HG03045 (cell line): ENCODE measurements around the gene TEDC1.
A peak's percentile ranks its signal among the peaks of the same experiment; 100 is the strongest.

Source experiments
- ATAC-seq: cut with Tn5 transposase; IDR thresholded peaks from one replicate; pipeline ENCODE4 v1.9.1; 2021; ENCODE audit warnings: mild to moderate bottlenecking, moderate library complexity; ENCODE audit not compliant: unreplicated experiment

The TEDC1 gene

DNA sequence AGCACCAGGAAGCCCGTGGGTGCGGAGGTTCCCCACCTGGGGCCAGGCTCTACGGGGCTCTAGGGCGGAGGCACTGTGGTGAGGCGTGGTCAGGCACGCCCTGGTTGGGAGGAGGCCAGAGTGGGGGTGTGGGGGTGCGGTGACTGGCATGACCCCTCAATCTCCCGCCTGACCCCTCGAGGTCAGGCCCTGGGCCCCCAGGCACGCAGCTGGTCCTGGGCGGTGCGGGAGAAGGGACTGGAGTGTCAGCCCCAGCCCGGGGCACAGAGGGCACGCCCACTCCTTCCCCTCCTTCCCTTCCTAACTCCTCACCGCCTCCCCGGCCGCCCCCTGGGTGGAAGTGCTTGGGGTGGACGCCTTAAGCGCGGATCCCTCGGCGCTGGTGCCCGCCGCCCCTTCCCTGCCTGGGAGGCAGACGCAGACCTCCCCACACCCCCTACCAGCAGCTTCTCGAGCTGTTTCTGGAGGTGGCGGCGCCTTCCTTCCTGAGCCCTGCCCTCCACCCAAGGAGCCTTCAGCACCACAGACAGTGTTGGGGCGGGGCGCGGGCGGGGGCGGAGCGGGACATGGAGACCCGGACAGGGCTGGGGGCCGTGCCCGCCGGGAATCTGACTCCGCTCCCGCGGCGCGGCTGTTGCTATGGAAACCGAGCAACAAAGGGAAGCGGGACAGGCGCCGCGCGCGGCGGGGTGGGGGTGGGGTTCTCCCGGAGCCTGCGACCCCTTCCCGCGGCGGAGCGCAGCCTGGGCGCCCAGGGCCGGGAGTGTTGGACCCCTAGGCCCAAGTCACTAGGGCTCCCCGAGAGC is 17.2 kb upstream of the TEDC1 start:
- ATAC-seq = no peak

DNA sequence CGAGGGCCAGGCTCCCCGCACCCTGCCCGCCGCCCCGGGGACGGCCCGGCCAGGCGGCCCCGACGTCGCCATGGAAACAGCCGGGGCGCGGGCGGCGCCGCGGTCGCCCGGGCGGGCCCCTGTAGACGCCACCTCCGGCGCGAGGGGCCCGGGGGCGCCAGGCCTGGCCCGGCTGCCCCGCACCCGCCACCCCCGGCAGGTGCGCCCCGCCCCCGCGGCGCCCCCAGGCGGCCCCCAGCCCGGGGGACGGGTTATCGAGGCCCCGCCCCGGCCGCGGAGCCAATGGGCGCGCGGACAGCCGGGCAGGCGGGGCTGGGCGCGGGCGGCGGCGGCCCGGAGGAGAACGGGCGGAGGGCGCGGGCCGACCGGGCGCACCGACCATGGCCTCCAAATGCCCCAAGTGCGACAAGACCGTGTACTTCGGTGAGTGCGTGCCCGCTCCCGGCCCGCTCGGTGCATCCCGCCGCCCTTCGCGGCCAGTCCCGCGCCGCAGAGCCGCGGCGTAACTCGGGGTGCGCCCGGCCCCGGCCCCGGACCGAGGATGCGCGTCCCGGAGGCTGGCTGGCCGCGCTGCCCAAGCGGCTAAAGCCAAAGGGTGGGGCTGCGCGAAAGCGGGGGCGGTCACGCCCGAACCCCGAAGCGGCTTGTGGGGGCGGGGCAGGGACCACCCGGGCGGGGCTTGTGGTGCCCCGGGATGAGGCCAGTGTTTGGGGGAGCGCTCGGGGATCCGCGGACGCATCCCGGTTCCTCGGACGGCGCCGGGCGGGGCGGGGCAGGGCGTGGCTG is 16.4 kb upstream of the TEDC1 start, which contains the start of gene CRIP2:
CRIP2 (plus strand) TSS at position 339 of the 786 bp plus-strand sequence; CDS start at position 381, 42 bp downstream.
- no peak for ATAC-seq

DNA sequence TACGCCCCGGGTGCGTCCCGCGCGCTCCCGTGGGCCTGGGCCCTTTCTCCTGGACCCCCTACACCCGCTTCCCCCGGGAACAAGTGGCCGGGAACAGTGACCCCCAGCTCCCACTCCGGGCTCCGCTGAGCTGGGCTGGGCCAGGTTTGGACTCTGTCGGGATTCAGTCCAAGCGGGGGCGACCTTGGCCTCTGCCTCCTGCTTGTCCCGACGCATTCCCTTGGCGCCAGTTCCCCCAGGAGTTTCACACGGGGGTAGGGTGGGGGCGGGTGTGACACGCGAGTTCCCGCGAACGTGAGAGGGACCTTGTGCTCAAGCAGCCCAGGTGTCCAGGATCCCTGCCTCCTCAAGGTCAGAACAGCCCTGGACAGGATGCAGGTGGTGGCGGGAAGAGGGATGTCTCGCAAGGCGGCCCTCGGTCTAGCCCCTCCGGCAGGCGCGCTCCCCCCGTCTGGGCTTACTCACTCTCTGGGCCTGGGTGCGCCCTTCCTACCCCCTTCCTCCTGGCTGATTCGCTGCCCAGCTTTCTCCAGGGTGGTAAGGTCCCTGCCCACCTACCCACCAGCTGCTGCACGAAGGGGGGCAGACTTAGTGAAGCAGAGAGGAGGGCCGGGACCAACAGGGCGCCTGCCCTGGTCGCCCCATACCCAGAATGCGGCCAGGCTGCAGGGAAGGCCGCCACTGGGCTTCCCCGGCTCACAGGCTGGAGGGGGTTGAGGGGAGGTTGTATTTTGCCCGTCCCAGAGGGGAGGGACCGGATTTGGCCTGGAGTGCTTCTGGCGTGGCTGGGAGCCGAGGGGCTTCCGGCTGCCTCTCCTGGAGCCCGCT is 15.6 kb upstream of the TEDC1 start:
- ATAC-seq = no peak

DNA sequence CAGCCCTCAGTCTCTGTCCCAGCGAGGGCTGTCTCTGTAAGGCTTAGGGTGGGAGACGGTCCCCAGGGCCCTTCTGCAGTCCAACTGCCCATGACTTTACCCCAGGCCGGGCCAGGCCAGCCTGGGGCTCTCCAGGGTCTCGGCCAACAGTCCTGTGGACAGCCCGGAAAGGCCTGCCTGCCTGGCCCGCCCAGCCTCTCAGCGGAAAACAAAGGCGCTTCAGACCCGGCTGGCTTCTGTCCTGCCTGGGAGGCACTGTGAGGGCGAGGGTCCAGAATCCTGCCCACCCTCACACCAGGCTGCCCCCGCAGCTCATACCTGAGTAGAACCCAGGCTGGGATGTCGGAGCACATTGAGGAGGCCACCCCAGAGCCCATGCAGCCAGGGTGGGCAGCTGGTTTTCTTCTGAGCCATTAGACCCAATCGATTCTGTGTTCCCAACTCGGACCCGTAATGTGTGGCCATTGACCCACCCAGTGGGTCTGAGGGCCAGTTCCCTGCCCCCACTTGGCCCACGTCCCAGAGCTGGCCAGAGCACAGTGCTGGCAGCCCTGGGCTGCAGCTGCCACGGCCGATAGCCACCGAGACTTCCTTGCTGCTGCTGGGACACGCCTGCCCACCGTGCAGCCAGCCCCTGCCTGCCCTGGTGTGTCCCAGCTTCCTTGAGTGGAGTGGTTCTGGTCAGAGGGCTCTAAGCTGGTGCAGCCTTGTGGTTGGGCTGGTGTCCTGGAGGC is 14.8 kb upstream of the TEDC1 start:
- ATAC-seq = no peak

- ATAC-seq = no peak
Measured at GRCh38 chr14:105476831-105477659, 14.0 kb upstream of the TEDC1 start.

DNA sequence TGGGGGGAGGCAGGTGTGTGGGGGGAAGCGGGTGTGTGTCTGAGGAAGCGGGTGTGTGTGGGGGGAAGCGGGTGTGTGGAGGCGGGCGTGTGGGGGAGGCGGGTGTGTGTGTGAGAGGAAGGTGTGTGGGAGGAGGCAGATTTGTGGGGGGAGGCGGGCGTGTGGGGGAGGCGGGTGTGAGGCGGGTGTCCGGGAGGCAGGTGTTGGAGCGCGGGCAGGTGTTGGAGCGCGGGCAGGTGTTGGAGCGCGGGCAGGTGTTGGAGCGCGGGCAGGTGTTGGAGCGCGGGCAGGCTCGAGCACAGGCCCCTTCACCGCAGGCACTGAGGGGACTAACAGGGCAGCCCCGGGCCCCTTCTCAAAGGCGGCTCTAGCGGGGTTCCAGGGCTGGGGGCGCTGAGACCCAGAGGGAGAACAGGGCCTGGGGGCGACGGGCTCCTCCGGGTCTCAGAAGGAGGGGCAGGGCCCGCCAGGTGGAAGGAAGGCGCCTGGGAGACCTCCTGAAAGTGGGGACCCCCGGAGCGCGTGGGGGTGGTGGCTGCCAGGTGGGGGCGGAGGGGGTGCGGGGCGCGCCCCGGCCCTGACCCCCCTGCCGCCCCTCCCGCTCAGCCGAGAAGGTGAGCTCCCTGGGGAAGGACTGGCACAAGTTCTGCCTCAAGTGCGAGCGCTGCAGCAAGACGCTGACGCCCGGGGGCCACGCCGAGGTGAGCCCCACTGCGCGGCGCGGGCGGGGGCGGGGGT is 13.2 kb upstream of the TEDC1 start:
- no peak for ATAC-seq

DNA sequence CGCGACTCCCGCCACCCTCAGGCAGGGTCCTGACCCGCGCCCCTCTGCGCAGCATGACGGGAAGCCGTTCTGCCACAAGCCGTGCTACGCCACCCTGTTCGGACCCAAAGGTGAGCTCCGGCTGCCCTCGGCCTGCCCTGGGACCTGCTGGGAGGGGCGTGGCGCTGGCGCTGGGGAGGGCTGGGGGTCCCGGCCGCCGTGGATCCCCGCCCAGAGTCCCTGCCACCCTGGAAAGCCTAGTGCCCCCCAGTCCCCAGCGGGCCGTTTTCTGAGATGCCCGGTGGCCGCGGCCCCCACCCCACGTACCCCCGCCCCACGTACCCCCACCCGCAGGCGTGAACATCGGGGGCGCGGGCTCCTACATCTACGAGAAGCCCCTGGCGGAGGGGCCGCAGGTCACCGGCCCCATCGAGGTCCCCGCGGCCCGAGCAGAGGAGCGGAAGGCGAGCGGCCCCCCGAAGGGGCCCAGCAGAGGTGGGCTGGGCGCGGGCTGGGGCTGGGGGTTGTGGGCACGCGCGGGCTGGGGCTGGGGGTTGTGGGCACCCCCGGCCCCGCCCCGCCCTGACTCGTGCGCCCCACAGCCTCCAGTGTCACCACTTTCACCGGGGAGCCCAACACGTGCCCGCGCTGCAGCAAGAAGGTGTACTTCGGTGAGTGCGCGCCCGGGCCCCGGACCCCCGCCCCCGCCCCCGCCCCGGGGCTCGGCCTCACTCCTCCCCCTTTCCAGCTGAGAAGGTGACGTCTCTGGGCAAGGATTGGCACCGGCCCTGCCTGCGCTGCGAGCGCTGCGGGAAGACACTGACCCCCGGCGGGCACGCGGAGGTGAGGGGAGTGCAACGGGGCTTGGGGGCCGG is 12.4 kb upstream of the TEDC1 start:
- ATAC-seq = no peak

- no peak for ATAC-seq
Measured at GRCh38 chr14:105479431-105480158, 11.5 kb upstream of the TEDC1 start.

GRCh38 chr14:105480199-105480746 is 10.8 kb upstream of the TEDC1 start:
- no peak for ATAC-seq

DNA sequence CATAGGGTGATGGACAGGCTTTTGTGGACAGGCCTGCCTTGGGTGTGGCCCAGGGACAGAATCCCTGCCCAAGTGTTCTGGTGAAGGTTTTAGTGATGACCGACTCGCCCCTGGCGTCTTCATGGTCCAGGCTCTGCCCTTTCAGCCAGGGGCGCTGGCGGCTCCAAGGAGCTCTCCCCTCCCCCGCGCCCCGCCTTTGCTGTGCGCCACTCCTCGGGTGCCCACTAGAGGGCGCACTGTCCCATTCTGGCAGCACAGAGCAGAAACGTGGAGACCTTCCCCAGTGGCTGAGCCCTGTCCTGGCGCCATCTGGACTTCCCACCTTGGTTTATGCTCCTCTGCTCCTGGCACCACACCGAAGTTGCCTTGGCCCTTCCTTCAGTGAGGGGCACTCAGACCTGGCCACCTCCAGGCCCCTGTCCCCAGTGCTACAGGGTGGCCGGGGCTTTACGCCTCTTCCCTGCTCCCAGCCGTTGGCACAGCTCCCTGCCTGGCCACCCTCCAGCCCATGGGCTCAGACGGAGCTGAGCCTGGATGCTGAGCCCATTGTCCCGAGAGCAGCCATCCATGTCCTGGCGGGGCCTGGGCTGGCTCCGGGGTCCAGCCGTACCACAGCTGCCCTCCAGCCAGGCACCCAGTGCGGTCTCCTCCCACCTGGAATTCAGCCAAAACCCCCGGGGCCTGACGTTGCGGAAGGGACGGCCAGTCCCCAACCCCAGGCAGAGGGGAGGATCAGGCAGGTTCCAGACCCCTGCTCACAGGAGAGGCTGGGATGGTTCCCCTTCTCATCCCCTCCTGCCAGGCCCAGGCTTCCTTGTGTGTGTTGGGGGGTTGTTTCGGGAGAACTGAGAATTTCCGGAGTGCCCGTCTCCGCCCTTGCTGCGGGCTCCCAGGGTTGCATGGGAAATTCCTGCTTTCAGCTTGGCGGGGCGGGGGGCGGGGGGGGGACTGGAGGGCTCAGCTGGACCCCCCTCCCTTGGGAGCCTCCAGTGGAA is 9.9 kb upstream of the TEDC1 start:
- ATAC-seq = peak; percentile 45

GRCh38 chr14:105481886-105482457 is 9.1 kb upstream of the TEDC1 start:
- peak; percentile 35 for ATAC-seq

GRCh38 chr14:105482486-105483110 is 8.4 kb upstream of the TEDC1 start:
- ATAC-seq = no peak

GRCh38 chr14:105483300-105484068 is 7.6 kb upstream of the TEDC1 start:
- no peak for ATAC-seq
